GM06990 (cell line): ENCODE results near the gene FBXL4.

Source experiments
- DNase-seq: peaks from one replicate; pipeline ENCODE4 v3.0.0-alpha.2; 2011; ENCODE audit not compliant: insufficient read length; ENCODE audit errors: extremely low read depth
- H3K27me3 ChIP-seq: replicated peaks from 2 replicates; pipeline ENCODE4 v1.6.0; 2011; ENCODE audit warnings: low read length; ENCODE audit not compliant: control insufficient read depth, insufficient read depth
- H3K36me3 ChIP-seq: 2 replicates; pipeline ENCODE4 v1.5.1; 2011; ENCODE audit warnings: low read length; ENCODE audit not compliant: control insufficient read depth, insufficient read depth
- H3K4me3 ChIP-seq: replicated peaks from 2 replicates; pipeline ENCODE4 v1.5.1; 2011; ENCODE audit warnings: low read depth, mild to moderate bottlenecking, control low read depth, low read length
- CTCF ChIP-seq: IDR thresholded peaks from 2 replicates; pipeline ENCODE4 v1.5.1; 2011; ENCODE audit warnings: low read length, control low read depth, mild to moderate bottlenecking, inconsistent platforms; ENCODE audit not compliant: insufficient read depth, poor library complexity, severe bottlenecking

The FBXL4 gene

GRCh38 chr6:98905759-98906158 lies 42.0 kb downstream of the FBXL4 start:
- H3K36me3 ChIP-seq = peaks cover 2% of the 10 kb centered on the region
- H3K27me3 ChIP-seq = no peaks in the 10 kb centered on the region
- TF ChIP-seq CTCF = no peak
- H3K4me3 ChIP-seq = no peak overlapping the region
- DNase-seq = no peak

- Histone ChIP-seq H3K4me3 (no peak overlapping the region), H3K27me3 (no peaks in the 10 kb centered on the region), H3K36me3 (peaks cover 2% of the 10 kb centered on the region)
- DNase-seq = no peak
- no peak for TF ChIP-seq CTCF
These were observed 43.6 kb downstream of the FBXL4 start for GRCh38 chr6:98904096-98904495.

GRCh38 chr6:98900706-98901105 lies 47.0 kb downstream of the FBXL4 start:
- no peak overlapping the region for H3K4me3 ChIP-seq
- peaks cover 2% of the 10 kb centered on the region for H3K36me3 ChIP-seq
- TF ChIP-seq CTCF = no peak
- no peak for DNase-seq
- no peaks in the 10 kb centered on the region for H3K27me3 ChIP-seq

- no peaks in the 10 kb centered on the region for H3K36me3 ChIP-seq
- no peaks in the 10 kb centered on the region for H3K27me3 ChIP-seq
- no peak overlapping the region for H3K4me3 ChIP-seq
- DNase-seq = no peak
- TF ChIP-seq CTCF = no peak
These were observed 52.9 kb downstream of the FBXL4 start for GRCh38 chr6:98894810-98895209.

- no peaks in the 10 kb centered on the region; the same call in 1 of the 2 replicates for H3K36me3 ChIP-seq
- H3K27me3 ChIP-seq = no peaks in the 10 kb centered on the region
- no peak for DNase-seq
- no peak for TF ChIP-seq CTCF
- H3K4me3 ChIP-seq = no peak overlapping the region
These were observed 60.1 kb downstream of the FBXL4 start for GRCh38 chr6:98887650-98888049.

GRCh38 chr6:98885330-98885729 lies 62.4 kb downstream of the FBXL4 start:
- no peak for DNase-seq
- Histone ChIP-seq H3K4me3 (no peak overlapping the region), H3K27me3 (no peaks in the 10 kb centered on the region), H3K36me3 (no peaks in the 10 kb centered on the region; the same call in 1 of the 2 replicates)
- no peak for TF ChIP-seq CTCF
